ENCODE results near the gene GZF1.
"Not testable (repeated sequence)": the region's sequence is repeated elsewhere in the genome, so short reads cannot be mapped to it uniquely, and the experiment has no call there.

Gene GZF1

DNA sequence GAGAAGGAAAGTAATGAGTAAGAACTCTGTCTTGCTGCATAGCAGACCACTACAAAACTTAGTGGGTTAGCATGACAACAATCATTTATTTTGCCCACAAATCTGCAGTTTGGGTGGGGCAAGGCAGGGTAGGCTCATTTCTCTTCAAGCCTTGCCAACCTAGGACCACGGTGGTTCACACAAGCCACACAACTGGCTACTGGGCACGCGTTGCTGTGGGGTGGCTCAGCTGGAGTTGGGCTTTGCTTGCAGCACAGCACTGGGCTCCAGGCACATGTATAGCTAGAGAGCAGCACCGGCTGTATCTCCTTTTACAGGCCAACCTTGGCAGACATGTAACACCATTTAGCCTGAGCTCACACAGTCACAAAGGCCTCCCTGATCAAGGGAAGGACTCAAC is 16.0 kb upstream of the GZF1 start:
- no peak for DNase-seq (ENCODE audit: low spot score)

GRCh38 chr20:23347791-23348190 is 14.2 kb upstream of the GZF1 start:
- DNase-seq (ENCODE audit: low spot score) = no peak

DNA sequence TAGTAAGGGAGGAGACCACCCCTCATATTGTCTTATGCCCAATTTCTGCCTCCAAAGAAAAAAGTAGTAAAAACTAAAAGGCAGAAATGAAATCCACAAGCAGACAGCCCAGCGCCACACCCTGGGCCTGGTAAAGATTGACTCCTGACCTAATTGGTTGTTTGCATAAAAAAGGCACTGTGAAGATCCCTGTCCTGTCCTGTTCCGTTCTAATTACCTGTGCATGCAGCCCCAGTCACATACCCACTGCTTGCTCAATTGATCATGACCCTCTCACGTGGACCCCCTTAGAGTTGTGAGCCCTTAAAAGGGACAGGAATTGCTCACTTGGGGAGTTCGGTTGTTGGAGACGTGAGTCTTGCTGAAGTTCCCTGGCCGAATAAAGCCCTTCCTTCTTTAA is 13.5 kb upstream of the GZF1 start:
- not testable (repeated sequence) for DNase-seq (ENCODE audit: low spot score)

DNA sequence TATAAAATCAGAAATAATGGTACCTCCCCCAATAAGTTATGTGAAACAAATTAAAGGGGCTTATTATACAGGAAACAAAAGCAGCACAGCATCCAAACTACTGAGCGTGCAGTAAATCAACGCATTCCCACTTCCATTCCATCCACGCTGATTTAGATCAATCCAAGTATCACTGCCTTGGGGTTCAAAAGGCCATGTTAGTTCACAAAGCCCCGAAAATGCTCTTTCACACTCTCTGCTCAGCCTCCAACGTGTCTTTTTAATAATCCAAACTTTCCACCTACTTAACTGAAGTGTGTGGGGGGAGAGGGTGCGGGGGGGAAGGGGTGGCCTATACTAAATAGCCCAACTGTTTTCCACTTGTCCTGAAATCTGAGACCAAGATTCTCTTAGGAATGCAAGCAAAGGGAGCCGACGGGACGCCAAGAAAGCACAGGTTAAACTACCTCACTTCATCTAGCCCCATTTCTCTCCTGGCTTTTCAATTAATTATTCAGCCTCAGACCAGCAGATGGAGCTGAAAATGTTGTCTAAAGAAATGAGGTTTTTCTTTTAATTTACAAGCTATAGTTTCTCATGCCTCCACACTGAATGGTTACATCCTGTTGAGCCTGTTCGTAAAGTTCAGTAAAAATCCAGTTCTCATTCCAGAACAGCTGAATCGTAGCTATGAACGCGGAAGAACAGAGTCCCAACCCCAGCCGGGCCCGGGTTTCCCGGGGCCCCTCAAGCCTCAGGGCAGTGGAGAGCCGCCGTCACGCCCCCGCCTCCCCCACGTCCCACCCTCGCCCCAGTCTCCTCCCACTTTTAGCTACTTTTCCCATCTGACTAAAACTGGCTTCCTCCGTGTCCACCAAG is 12.4 kb upstream of the GZF1 start:
- no peak for DNase-seq (ENCODE audit: low spot score)

DNA sequence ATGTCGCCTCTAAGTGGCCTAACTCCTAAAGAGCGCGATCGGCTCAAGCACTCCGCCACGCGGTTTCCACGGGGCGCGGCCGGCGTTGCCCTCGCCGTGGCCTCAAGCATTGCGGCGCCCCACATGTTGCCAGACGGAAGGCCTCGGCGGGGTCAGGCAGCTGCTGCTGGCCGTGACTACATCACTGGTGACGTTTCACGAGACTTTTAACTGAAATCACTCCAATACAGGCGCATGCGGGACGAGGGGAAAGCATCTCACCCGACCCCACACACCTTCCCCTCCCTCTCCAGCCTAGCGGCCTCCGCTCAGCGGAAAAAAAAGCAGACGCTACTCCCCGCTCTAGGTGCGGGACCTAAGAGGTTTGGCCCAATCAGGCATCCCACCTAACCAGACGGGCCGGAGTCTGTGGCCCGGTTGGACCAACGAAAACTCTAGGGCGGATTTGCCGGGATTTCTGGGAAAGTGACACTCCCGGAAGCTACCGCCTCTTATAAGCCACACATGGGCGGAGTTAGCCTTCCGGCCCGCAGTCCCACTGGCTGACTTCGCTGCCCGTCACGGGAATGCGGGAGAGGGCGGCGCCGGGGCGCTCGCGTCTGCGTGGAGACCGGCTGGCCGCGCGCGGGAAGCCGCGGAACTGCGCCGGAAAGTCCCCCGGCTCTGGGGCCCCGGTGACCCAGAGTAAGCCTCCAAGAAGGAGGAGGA is 11.6 kb upstream of the GZF1 start, which contains the start of gene NXT1:
Gene NXT1, plus strand, starts transcription at position 596 of the 708 bp plus-strand sequence. CDS start 3,251 bp downstream, outside the sequence.
- peak; percentile 95 for DNase-seq (ENCODE audit: low spot score)

- DNase-seq (ENCODE audit: low spot score) = peak; percentile 39
These were observed 10.8 kb upstream of the GZF1 start for GRCh38 chr20:23350904-23351838.

DNA sequence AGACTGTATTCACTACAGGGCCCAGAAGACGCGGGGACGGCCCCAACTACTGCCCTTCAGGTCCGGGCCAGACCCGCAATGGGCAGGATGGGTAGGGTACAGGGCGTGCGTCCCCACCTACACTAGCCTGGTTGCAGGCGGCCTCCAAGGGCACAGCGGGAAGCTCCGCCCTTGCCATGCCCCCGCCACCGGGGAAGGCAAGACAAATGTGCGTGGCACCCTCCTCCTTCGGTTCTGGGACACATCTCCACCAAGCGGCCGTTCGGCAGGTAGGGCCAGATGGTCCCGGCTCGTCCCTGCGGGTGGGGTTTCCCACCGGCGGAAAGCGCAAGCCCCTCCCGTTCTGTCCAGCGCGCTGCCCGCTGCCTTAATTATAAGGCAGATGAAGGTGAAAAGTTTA is 5.8 kb upstream of the GZF1 start:
- no peak for DNase-seq (ENCODE audit: low spot score)

DNA sequence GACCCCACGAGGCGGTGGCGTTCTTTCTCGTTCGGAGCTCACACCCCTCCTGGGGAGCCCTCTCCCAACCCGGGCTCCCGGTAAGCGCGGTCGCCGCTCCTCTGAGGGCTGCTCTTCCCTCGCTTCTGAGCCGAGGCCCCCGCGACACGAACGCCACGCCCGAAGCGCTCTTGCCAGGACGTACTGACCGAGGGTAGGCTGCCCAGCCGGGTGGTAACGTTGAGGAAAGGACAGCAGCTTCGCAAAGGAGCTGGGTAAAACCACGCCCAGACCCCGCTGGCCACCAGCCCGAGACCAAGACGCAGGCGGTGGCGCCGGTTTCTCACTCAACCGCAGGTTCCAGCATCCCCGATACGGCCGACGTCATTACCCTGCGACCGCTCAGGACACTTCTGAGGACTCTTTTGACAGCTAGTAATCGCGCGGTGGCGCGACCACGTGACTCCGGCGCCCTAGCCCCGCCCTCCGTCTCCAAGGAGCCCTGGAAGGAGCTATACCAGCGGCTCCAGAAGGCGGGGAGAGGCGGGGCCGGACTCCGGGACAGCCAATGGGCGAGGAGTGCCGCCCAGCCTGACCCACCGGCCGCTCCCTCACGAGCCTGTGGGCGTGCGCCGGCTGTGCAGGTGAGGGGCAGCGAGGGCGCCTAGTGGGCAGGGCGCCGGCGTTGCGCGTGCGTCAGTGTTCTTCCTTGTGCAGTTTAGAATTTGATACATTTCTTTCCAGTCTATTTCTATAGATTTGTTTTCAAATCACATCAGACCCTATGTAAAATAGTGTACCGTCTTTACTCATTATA is 4.0 kb upstream of the GZF1 start:
- peak; percentile 99 for DNase-seq (ENCODE audit: low spot score)

- no peak for DNase-seq (ENCODE audit: low spot score)
These were observed 3.4 kb upstream of the GZF1 start for GRCh38 chr20:23358563-23358906.

GRCh38 chr20:23358923-23359593 is 2.9 kb upstream of the GZF1 start:
- no peak for DNase-seq (ENCODE audit: low spot score)

DNA sequence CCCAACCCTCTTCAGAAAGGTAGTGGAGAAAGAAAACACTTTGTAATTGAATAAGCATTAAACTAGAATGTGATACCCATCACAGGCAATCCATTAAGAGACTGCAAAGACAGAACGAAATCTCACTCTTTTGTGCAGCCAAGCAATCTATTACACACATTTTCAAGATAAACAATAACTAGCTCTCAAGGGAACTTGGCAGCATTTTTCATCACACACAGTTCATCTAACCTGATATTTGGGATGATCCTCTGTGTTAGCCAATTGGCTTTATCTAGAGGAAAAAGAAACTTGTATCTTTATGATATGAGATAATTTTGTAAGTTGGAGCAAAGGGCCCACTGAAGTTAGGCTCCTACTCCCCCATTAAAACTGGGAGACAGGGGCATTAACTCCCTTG is 1.5 kb upstream of the GZF1 start:
- no peak for DNase-seq (ENCODE audit: low spot score)

- DNase-seq (ENCODE audit: low spot score) = peak; percentile 37
These were observed 885 bp upstream of the GZF1 start for GRCh38 chr20:23361119-23361475.

- DNase-seq (ENCODE audit: low spot score) = peak; percentile 59
These were observed 642 bp downstream of the GZF1 start for GRCh38 chr20:23362392-23363256.

- DNase-seq (ENCODE audit: low spot score) = no peak
These were observed 1.3 kb downstream of the GZF1 start for GRCh38 chr20:23363257-23363649.

GRCh38 chr20:23365390-23366165 is 3.6 kb downstream of the GZF1 start:
- no peak for DNase-seq (ENCODE audit: low spot score)

- DNase-seq (ENCODE audit: low spot score) = no peak
These were observed 4.4 kb downstream of the GZF1 start for GRCh38 chr20:23366384-23366783.

DNA sequence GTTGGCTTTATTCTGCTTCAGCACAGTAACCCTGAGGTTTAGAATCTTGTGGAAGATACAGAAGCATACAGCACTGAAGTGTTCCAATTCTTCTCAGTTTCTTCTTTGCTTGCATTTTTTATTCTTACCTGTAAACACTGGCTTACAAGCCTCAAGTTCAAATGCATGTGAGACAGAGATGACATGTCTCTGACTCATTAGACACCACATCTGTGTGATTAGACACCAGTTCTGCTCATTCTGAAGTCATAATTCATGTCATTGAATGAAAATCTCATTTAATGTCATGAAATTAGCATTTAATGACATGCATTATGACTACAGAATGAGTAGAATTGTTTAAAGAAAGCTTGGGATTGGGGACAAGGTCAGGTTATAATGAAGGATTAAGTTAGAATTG is 5.8 kb downstream of the GZF1 start:
- DNase-seq (ENCODE audit: low spot score) = no peak

GRCh38 chr20:23368316-23369071 is 6.5 kb downstream of the GZF1 start:
- DNase-seq (ENCODE audit: low spot score) = no peak

Measured in kidney capillary endothelial cell (primary cell).